Muscle of arm (tissue), 14 donors: Measurements from ENCODE around the gene MVB12B. TPM values are rescaled to one million over a fixed set of nuclear protein-coding genes. Genes with fewer than 3 reads are reported as not detected.
"Not testable (repeated sequence)": the region's sequence is repeated elsewhere in the genome, so short reads cannot be mapped to it uniquely, and the experiment has no call there.

ENCODE experiments used
- DNase-seq: peaks from one replicate; pipeline ENCODE4 v3.0.0-alpha.2; 2013
- long read RNA-seq, 11 donors: transcript quantifications; one replicate each; lab custom pipeline, GENCODE V29; 2026
- polyA plus RNA-seq, 12 donors: library from polyadenylated mRNA; unstranded; fragments of 120-200 nt; gene quantifications; one replicate each; pipeline ENCODE4 v1.2.1, GENCODE V29; 2013; ENCODE audit not compliant: insufficient read length in 12 of 12

Gene MVB12B
- 10 to 100 TPM in 10 of 12 donors, 1 to 10 TPM in 1, not detected in 1; 9.8 to 24.5 (median 16.3) TPM for polyA plus RNA-seq
- long read RNA-seq, donor 1, full-length matches to known transcripts, result 7 of 7 reads
- long read RNA-seq, donor 1, partial matches to known transcripts, result 0 of 7 reads
- long read RNA-seq, donor 1, other reads (novel, unspliced or antisense), result 0 of 7 reads
- long read RNA-seq, donor 2, full-length matches to known transcripts, result 6 of 6 reads
- long read RNA-seq, donor 2, partial matches to known transcripts, result 0 of 6 reads
- long read RNA-seq, donor 2, other reads (novel, unspliced or antisense), result 0 of 6 reads
- long read RNA-seq, donor 3, full-length matches to known transcripts, result 1 of 1 reads
- long read RNA-seq, donor 3, partial matches to known transcripts, result 0 of 1 reads
- long read RNA-seq, donor 3, other reads (novel, unspliced or antisense), result 0 of 1 reads
- long read RNA-seq, donor 4, full-length matches to known transcripts, result 2 of 7 reads
- long read RNA-seq, donor 4, partial matches to known transcripts, result 5 of 7 reads
- long read RNA-seq, donor 4, other reads (novel, unspliced or antisense), result 0 of 7 reads
- long read RNA-seq, donor 5, result 0 reads
- long read RNA-seq, donor 6, partial matches to known transcripts, result 0 of 1 reads
- long read RNA-seq, donor 6, other reads (novel, unspliced or antisense), result 0 of 1 reads
- long read RNA-seq, donor 7, full-length matches to known transcripts, result 2 of 2 reads
- long read RNA-seq, donor 7, partial matches to known transcripts, result 0 of 2 reads
- long read RNA-seq, donor 7, other reads (novel, unspliced or antisense), result 0 of 2 reads
- long read RNA-seq, donor 8, full-length matches to known transcripts, result 3 of 3 reads
- long read RNA-seq, donor 8, partial matches to known transcripts, result 0 of 3 reads
- long read RNA-seq, donor 8, other reads (novel, unspliced or antisense), result 0 of 3 reads
- long read RNA-seq, donor 9, full-length matches to known transcripts, result 2 of 2 reads
- long read RNA-seq, donor 9, partial matches to known transcripts, result 0 of 2 reads
- long read RNA-seq, donor 9, other reads (novel, unspliced or antisense), result 0 of 2 reads
- long read RNA-seq, donor 10, full-length matches to known transcripts, result 4 of 4 reads
- long read RNA-seq, donor 10, partial matches to known transcripts, result 0 of 4 reads
- long read RNA-seq, donor 10, other reads (novel, unspliced or antisense), result 0 of 4 reads
- long read RNA-seq, donor 11, full-length matches to known transcripts, result 5 of 5 reads
- long read RNA-seq, donor 11, partial matches to known transcripts, result 0 of 5 reads
- long read RNA-seq, donor 11, other reads (novel, unspliced or antisense), result 0 of 5 reads

- no peak for DNase-seq
Measured at GRCh38 chr9:126326228-126327005, at the start of gene MVB12B. Gene MVB12B, plus strand, starts transcription at chr9:126326829. Its CDS starts 101 bp downstream, at chr9:126326930.

DNA sequence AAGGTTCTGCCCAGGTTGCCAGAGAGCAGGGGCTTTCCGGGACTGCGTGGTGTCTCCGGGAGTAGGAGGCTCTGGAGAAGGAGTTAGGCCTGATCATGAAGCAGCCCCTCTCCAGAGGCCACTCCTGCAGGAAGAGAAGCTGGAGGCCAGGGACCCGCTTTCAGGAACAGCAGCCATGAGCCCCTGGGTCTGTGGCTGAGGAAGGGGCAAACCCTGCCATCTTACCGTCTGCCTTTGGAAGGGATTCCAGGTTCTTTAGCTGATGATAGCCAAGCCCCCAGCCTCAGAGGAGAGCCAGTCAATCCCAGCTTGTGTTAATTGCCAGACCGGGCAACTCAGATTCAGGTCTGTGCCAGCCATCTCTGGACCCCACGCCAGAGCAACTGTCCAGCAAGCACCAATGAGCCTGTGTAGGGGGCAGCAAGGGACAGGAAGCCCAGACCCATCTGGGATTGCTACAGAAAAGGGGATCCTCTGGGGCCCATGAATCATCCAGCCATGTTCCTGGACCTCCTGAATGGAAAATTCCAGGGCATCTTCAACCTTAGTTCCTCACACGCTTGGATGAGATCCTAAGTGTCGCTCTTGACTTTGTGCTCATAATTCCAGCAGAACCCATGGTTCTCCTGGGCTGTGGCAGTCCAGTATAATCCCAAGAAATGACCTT lies 42.7 kb upstream of the MVB12B start:
- no peak for DNase-seq

DNA sequence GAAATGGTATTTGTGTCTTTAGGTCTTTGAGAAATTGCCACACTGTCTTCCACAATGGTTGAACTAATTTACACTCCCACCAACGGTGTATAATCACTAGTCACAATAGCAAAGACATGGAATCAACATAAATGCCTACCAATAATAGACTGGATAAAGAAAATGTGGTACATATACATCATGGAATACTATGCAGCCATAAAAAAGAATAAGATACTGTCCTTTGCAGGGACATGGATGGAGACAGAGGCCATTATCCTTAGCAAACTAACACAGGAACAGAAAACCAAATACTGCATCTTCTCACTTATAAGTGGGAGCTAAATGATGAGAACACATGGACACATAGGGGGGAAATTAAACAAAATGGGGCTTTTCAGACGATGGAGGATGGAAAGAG lies 41.0 kb upstream of the MVB12B start:
- not testable (repeated sequence) for DNase-seq

DNA sequence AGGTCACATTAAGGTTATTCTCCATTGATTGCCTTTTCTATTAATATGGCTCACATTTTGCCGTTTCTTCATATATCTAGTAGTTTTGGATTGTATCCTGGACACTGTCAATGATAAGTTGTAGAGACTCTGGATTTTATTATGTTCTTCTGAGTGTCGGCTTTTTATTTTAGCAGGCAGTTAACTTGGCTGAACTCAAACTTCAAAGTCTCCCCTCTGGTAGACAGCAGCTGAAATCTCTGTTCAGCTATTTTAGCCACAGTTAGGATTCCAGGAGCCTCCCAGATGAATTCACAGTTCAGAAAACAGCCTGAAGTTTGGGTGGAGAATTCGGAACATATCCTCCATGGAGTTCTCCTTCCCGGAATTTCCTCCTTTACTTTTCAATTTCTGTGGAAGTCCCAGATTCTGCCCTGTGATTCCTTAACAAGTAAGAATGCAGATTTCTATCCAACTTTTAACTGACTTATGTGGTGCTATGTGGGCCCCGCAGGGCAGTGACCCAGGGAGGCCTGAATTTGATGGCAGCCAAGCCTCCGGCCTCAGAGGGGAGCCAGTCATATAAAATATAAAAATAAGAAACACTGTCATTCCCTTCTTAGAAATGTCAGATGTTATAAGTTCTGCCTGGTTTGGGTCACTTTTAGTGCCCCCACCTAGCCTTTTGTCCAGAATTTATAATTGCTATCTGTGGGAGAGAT lies 39.3 kb upstream of the MVB12B start:
- no peak for DNase-seq

DNA sequence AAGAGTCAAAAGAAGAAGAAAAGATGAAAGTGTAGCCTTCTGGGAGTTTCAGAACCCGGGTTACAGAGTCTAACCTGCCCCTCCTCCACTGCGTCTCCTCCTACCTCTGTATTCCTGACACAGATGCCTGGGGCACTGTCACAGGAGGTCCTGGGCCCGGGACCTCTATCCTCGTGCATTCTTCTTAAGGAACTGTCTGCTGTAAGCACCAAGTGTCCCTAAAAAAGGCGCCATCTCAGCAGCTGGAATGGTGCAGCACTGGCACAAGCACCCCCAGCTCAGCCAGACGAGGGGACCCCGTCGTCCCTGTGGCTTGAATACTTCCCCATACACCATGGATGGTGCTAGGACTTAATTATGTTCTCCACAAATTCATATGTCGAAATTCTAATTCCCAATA lies 35.8 kb upstream of the MVB12B start:
- DNase-seq, result no peak

DNA sequence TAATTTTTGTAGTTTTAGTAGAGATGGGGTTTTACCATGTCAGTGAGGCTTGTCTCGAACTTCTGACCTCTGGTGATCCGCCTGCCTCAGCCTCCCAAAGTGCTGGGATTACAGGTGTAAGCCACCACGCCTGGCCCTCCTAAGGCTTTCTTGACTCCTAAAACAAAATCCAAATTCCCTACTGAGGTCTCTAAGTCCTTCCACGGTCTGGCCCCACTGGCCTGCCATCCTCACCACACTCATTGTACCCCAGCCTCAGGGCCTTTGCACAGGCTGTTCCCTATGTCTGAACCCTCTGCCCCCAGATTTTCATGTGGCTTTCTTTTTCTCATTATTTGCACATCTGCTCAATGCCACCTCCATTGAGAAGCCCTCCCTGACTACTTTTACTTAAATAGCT lies 34.7 kb upstream of the MVB12B start:
- no peak for DNase-seq

DNA sequence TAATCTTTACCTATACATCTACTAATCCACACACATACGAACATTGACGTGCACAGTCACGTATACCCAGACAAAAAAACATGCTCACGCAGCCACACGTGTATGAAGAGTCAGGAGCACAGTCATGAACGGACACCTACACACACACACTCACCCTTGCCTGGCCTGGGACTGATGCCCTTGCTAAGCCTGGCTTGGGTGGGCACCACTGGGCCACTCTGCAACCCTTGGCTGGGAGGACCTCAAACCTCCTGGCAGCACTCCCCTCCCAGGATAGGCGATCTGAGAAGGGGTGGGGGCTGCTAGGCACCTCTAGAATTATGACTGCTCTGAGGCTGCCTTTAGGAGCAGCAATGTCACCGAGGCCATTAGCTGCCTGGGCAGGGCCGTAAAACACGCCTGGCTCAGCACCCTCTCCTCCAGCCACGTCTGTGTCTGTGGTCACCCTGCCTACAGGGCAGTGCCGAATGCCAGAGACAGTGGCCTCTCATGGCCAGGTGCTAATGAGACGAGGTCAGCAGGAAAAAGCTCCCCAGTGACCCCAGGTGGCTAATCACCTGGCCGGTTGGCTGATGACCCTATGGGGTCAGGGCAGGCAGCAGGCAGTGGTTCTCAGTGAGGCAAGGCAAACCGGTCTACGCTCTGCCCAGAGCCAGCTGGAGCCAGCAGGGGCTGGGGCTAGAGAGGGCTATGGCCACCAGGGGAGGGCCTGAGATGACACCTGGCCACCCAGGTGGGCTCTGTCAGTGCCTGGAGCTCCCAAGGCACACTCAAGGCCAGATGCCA lies 33.7 kb upstream of the MVB12B start:
- DNase-seq, result no peak

DNA sequence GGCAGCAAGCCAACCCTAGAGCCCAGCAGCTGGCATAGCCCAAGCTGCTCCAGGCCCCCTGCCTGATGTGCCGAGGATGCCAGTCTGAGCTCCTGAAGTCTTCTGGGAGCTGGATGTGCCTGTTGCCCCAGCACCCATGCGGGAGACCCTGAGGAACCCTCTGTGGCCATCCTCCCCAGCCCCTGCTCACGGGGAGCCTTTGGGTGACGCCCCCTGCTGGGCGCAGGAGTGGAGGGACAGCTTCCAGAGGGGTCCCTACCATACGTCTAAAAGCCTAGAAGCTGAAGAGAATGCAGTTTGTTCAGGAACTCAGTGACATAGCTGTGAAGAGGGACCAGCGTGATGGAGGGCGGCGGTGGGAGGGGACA lies 33.1 kb upstream of the MVB12B start:
- DNase-seq, result no peak

- no peak for DNase-seq
Measured at GRCh38 chr9:126294331-126295081, 32.1 kb upstream of the MVB12B start.

DNA sequence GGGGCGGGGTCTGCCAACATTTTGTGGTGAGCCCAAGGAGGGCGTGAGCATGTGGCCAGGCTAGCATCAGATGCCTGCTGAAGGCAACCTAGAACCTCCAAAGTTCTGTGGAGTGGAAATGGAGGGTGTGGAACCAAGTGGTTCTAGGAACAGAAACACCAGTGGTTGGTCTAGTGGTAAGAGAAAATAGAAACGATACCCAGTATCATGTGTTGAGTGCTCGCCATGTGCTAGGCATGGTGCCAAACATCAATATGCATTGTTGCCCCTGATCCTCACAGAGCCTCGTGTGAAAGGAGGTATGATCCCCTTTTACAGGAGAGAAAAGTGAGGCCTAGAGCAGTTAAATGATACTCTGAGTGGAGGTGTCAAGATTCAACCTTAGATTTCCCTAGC lies 31.5 kb upstream of the MVB12B start:
- no peak for DNase-seq

DNA sequence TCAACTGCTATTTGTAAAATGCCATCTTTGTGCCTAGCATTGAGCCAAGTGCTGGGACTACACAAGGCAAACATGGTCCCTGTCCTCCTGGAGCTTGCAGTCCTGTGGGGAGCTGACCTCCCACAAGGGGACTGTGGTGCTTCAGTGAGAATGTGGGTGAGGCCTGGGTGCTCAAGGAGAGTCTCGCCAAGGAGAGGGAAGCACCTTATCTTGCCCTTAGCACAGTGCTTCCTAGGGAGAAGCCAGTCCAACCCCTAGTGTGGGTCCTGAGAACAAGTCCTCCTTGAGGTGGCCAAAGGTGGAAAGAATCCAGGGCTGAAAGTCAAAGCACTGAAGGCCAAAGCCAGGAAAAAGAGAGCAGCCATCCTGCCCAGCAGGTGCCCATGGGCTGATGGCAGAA lies 31.1 kb upstream of the MVB12B start:
- no peak for DNase-seq

DNA sequence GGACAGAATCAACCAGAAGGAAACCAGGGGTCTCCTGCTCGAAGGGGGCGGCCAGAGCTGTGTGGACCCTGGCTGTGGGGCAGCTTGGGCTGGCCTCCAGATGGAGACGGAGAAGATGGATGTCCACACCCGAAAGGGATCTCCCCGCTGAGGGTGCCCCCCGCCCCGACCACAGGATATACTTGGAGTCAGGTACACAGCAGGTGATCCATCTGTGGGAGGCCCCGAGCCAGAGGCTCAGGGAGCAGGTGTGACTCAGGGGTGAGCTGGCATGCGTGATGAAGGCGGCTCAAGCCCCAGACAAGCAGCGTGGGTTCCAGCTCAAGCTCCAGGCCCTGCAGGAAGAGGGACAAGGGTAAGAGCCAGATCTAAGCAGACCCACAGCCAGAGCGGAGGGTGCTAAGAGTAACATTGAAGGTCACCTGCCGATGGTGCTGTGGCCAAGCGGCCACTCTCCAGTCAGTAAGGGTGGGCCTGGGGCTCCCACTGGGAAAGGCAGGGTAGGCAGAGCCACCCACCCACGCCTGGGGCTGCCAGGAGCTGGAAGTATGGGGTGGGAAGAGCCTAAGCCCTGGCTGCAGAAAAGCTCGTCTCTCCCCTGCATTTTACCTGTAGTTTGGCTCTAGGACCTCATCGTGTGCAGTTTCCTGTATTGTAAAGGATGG lies 30.6 kb upstream of the MVB12B start:
- DNase-seq, result no peak

GRCh38 chr9:126296687-126297086 lies 29.9 kb upstream of the MVB12B start:
- no peak for DNase-seq

- DNase-seq, result no peak
Measured at GRCh38 chr9:126297661-126298060, 29.0 kb upstream of the MVB12B start.

DNA sequence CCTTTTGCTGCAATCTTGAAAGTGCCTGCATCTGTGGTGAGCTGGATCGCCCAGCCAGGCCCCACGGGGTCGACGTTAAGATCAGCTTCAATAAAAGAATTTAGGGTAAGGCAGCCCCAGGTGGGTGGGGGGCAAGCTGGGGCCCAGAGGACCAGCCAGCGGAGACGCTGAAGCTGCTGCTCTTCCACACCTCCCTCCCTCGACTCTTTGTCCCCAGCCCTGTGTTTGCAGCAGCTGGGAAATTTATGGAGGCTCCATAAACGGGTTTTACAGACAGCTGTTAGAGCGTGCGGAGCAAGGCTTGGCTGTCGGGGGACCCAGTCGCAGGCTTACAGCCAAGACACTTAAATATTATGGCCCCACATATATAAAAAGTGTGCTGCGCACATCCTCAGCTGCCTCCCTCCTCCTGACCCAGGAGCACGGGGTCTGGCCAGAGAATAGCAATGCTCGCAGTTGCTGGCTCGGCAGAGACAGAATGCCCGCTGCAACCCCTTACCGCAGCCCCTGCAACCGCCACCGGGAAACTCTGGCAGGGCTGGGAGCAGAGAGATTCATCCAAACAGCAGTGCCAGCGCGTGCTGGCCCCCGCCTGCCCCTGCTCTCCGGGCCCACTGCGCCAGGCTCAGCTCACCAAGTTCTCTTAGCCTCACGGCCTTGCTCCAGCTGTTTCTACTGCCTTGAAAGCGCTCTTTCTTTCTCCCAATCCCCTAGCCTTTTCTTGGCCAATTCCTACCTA lies 28.4 kb upstream of the MVB12B start:
- peak; percentile 36 for DNase-seq

DNA sequence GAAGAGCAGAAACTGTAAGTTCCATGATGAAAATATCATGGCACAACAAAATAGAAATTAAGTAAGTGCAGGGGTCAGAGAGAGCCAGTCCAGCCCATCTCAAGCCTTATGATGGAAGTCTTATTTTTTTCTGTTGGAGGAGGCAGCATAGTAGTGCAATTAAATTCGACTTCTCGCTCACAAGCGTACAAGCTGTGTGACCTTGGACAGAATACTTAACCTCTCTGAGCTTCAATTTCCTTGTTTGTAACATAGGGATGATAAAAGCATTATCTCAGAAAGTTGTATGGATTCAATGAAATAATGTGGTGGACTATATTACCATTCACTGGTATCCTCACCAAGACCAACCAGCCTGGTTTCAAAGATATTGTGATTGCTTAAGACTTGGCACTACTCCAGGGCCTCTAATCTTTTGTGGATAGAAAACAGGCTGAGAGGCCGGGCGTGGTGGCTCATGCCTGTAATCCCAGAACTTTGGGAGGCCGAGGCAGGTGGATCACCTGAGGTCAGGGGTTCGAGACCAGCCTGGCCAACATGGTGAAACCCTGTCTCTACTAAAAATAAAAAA lies 26.8 kb upstream of the MVB12B start:
- DNase-seq, result no peak

DNA sequence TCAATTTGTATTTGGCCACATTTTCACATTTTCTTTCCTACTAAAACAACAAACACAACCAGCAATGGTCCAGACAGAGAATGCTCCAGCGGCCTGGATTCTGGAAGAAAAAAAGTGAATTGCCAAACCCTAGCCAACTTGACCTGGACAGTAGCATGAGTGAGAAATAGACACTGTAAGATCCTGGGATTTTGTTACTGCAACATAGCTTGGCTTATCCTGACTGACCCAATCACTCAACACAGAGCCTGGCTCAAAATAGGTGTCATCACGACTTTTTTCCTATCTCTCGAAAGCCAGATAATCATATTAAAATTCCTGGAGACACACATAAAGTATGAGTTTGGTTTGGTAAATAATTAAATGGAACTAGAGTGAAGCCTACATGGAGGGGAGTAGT lies 25.4 kb upstream of the MVB12B start:
- DNase-seq, result no peak
